Fibroblast of pulmonary artery (primary cell): ENCODE data around the gene TCF7L1.

Experiments used
- DNase-seq: peaks from one replicate; pipeline ENCODE4 v3.0.0-alpha.2; 2010; ENCODE audit warnings: low read depth
- H3K4me3 ChIP-seq: replicated peaks from 2 replicates; pipeline ENCODE4 v1.5.1; 2011; ENCODE audit warnings: low read depth, mild to moderate bottlenecking, control low read depth, low read length, moderate library complexity
- TF ChIP-seq, protein P1 (sequence below): IDR thresholded peaks from 2 replicates; pipeline ENCODE4 v1.5.1; 2011; ENCODE audit warnings: mild to moderate bottlenecking, control low read depth, low read length, inconsistent platforms; ENCODE audit errors: missing control alignments

The TCF7L1 gene

DNA sequence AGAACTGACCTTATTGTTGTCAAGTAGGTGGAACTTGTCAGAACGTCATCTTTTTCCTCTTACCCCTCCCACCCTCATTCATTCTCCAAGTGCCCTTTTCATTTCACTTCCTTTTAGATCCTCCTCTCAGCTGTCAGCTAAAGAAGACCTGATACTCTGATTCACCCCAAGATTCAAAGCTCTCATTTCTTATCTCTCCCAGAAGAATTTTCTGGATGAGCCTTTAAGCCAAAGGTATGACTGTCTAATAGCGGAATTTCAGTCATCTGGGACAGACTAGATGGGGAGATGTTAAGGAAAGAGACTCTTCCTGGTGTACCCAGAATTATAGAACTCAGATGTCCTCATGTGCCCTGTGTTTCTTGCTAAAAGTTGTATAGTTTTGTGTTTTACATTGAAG is 53.9 kb downstream of the TCF7L1 start:
- no peak overlapping the region for H3K4me3 ChIP-seq
- TF ChIP-seq, protein P1, sequence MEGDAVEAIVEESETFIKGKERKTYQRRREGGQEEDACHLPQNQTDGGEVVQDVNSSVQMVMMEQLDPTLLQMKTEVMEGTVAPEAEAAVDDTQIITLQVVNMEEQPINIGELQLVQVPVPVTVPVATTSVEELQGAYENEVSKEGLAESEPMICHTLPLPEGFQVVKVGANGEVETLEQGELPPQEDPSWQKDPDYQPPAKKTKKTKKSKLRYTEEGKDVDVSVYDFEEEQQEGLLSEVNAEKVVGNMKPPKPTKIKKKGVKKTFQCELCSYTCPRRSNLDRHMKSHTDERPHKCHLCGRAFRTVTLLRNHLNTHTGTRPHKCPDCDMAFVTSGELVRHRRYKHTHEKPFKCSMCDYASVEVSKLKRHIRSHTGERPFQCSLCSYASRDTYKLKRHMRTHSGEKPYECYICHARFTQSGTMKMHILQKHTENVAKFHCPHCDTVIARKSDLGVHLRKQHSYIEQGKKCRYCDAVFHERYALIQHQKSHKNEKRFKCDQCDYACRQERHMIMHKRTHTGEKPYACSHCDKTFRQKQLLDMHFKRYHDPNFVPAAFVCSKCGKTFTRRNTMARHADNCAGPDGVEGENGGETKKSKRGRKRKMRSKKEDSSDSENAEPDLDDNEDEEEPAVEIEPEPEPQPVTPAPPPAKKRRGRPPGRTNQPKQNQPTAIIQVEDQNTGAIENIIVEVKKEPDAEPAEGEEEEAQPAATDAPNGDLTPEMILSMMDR: no peak
- no peak for DNase-seq

- no peak for DNase-seq
- H3K4me3 ChIP-seq: no peak overlapping the region
- TF ChIP-seq, protein P1: no peak
Observed at GRCh38 chr2:85188852-85189251, 55.7 kb downstream of the TCF7L1 start.

DNA sequence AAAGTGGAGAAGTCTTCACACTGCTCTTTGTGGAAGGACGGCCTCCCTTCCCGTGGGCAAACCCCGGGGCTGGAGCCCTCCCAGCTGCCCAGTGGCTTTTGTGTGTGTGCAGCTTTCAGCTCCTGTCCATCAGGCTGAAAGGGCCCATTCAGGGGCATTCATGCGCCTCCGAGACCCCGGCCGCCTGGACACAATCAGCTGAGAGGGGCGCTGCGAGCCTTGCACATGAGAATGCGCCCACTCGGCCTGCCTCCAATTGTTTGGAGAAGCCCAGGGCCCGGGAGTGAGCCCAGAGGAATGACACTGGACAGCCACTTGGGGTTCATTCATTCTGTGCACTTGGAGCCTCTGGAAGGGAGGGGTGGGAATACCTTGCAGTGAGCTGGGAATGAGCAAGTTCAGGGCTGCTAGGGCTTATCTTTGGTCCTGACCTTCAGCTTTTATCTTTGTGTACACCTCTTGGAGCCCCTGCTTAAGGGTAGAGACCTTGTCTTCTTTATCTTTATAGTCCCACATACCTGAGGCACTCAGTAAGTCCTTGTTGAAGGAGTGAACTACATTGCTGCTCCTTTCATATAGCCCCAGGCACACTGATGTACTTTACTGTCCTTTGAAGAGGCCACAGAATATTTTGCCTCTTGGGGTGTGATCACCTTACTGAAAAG is 56.5 kb downstream of the TCF7L1 start:
- no peak for DNase-seq
- TF ChIP-seq, protein P1: no peak
- H3K4me3 ChIP-seq: no peak overlapping the region

- TF ChIP-seq, protein P1: no peak
- DNase-seq: no peak
- no peak overlapping the region for H3K4me3 ChIP-seq
Observed at GRCh38 chr2:85191157-85191556, 58.0 kb downstream of the TCF7L1 start.

- no peak for DNase-seq
- no peak overlapping the region for H3K4me3 ChIP-seq
- TF ChIP-seq, protein P1: no peak
Observed at GRCh38 chr2:85194780-85195480, 61.7 kb downstream of the TCF7L1 start.

DNA sequence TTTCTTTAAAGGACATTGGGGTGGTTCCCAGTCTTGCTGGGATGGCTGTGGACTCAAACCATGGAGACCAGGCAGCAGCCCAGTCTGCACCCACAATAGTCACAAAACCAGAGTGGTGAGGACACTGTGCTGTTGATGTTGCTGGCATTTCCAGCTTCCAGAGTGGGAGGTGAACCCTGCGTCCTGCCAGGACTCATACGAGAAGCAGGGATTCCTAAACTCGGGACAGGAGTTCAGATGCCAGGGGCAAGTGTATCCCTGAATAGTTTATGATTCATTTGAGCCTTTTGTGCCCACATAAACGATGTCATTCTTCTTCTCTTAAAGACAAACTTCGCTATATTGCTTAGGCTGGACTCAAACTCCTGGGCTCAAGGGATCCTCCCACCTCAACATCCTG is 62.8 kb downstream of the TCF7L1 start:
- TF ChIP-seq, protein P1: no peak
- no peak overlapping the region for H3K4me3 ChIP-seq
- DNase-seq: no peak
